CD14-positive monocyte (primary cell): ENCODE results near the gene CCDC43. TPM values are rescaled to one million over a fixed set of nuclear protein-coding genes. Genes with fewer than 3 reads are reported as not detected.

Source experiments
- DNase-seq, 3 donors: peaks; one replicate each; pipeline ENCODE4 v3.0.0-alpha.2; 2011 to 2022
- H2AFZ ChIP-seq: 2 replicates; pipeline ENCODE4 v1.6.0; 2012; ENCODE audit warnings: mild to moderate bottlenecking, low read depth, low read length, inconsistent platforms; ENCODE audit not compliant: insufficient read depth, poor library complexity, severe bottlenecking
- H3K27ac ChIP-seq, 2 donors: 1 replicate in 1 of 2; 2 replicates in 1 of 2; pipeline ENCODE4 v1.5.1; 2012 to 2013; ENCODE audit warnings: low read length in 2 of 2, control low read depth in 1 of 2, inconsistent platforms in 1 of 2, low read depth in 1 of 2, mild to moderate bottlenecking in 1 of 2
- H3K27me3 ChIP-seq, 2 donors: one replicate each; pipeline versions ENCODE4 v1.6.0 to v1.6.1; 2011 to 2013; ENCODE audit warnings: low read length in 2 of 2; ENCODE audit not compliant: control insufficient read depth in 2 of 2, insufficient read depth in 2 of 2
- H3K36me3 ChIP-seq, 2 donors: replicated peaks in 1 of 2; 1 replicate in 1 of 2; 2 replicates in 1 of 2; pipeline versions ENCODE4 v1.5.1 to v1.6.1; 2012 to 2013; ENCODE audit warnings: low read length in 2 of 2, control low read depth in 1 of 2, inconsistent platforms in 1 of 2, mild to moderate bottlenecking in 1 of 2; ENCODE audit not compliant: insufficient read depth in 2 of 2, control insufficient read depth in 1 of 2
- H3K4me1 ChIP-seq, 2 donors: 1 replicate in 1 of 2; 2 replicates in 1 of 2; pipeline versions ENCODE4 v1.5.1 to v1.6.1; 2012 to 2013; ENCODE audit warnings: low read length in 2 of 2, control low read depth in 1 of 2, inconsistent platforms in 1 of 2, mild to moderate bottlenecking in 1 of 2, moderate library complexity in 1 of 2; ENCODE audit not compliant: insufficient read depth in 2 of 2, control insufficient read depth in 1 of 2
- H3K4me2 ChIP-seq: replicated peaks from 2 replicates; pipeline ENCODE3; 2012; ENCODE audit warnings: low read length, moderate library complexity, mild to moderate bottlenecking; ENCODE audit not compliant: poor library complexity, severe bottlenecking; ENCODE audit errors: extremely low read depth
- H3K4me3 ChIP-seq, 3 experiments: fragments of 200-600 bp in 1 of 3; sonication (generic) in 1 of 3; replicated peaks in 1 of 3; 1 replicate in 2 of 3; 2 replicates in 1 of 3; pipeline ENCODE4 v1.5.1; 2011 to 2013; ENCODE audit warnings: low read length in 3 of 3, mild to moderate bottlenecking in 3 of 3, control low read depth in 2 of 3, low read depth in 2 of 3, inconsistent platforms in 1 of 3, moderate library complexity in 1 of 3
- H3K79me2 ChIP-seq: 2 replicates; pipeline ENCODE4 v1.6.0; 2012; ENCODE audit warnings: mild to moderate bottlenecking, control low read depth, inconsistent platforms, low read length, moderate library complexity; ENCODE audit not compliant: insufficient read depth
- H3K9ac ChIP-seq: 2 replicates; pipeline ENCODE4 v1.6.0; 2017; ENCODE audit warnings: low read length, mild to moderate bottlenecking; ENCODE audit not compliant: insufficient read depth, poor library complexity, severe bottlenecking
- H3K9me3 ChIP-seq, 2 donors: replicated peaks in 1 of 2; 1 replicate in 1 of 2; 2 replicates in 1 of 2; pipeline versions ENCODE4 v1.5.1 to v1.6.1; 2012 to 2013; ENCODE audit warnings: low read length in 2 of 2, control low read depth in 1 of 2; ENCODE audit not compliant: control insufficient read depth in 1 of 2, insufficient read depth in 1 of 2
- H4K20me1 ChIP-seq: 2 replicates; pipeline ENCODE4 v1.6.0; 2012; ENCODE audit warnings: mild to moderate bottlenecking, low read length, control low read depth, moderate library complexity; ENCODE audit not compliant: insufficient read depth
- H3K27ac Mint-ChIP-seq, 7 donors: one replicate each; pipeline ENCODE4 v1.8.0; 2020; ENCODE audit warnings: mild to moderate bottlenecking in 7 of 7, mixed read lengths in 7 of 7, moderate library complexity in 6 of 7, inconsistent platforms in 2 of 7
- H3K27me3 Mint-ChIP-seq, 3 donors: one replicate each; pipeline ENCODE4 v1.8.0; 2021 to 2022; ENCODE audit warnings: low read depth in 3 of 3, mild to moderate bottlenecking in 3 of 3, mixed read lengths in 3 of 3, moderate library complexity in 3 of 3, inconsistent platforms in 1 of 3
- H3K36me3 Mint-ChIP-seq, 2 donors: one replicate each; pipeline ENCODE4 v1.8.0; 2020; ENCODE audit warnings: mixed read lengths in 2 of 2, inconsistent platforms in 1 of 2, mild to moderate bottlenecking in 1 of 2
- H3K4me1 Mint-ChIP-seq: one replicate; pipeline ENCODE4 v1.8.0; 2020; ENCODE audit warnings: mild to moderate bottlenecking, mixed read lengths
- H3K4me3 Mint-ChIP-seq, 2 donors: one replicate each; pipeline ENCODE4 v1.8.0; 2020; ENCODE audit warnings: mild to moderate bottlenecking in 2 of 2, mixed read lengths in 2 of 2, moderate library complexity in 1 of 2
- H3K9me3 Mint-ChIP-seq, 7 donors: one replicate each; pipeline ENCODE4 v1.8.0; 2020 to 2022; ENCODE audit warnings: mixed read lengths in 7 of 7, mild to moderate bottlenecking in 6 of 7, moderate library complexity in 6 of 7, inconsistent platforms in 2 of 7
- WGBS: methylation state at CpG from one replicate; pipeline ENCODE4 v1.1.5; 2013; ENCODE audit warnings: missing lambda C conversion rate; ENCODE audit not compliant: insufficient coverage; 5-methylcytosine and 5-hydroxymethylcytosine counted together
- intact Hi-C, 2 donors: fragments of 100-400 bp; cut with micrococcal nuclease; formaldehyde crosslinking; loops; one replicate each; pipeline versions ENCODE4 v1.15.0 to v1.15.1; 2023
- polyA plus RNA-seq, 3 donors: library from polyadenylated mRNA; depleted of rRNA in 1 of 3; unstranded in 2 of 3; stranded (reverse) in 1 of 3; fragments of 300-500 nt in 2 of 3; fragments of >200 nt in 1 of 3; fragmentation: Illumina TruSeq in 2 of 3; gene quantifications; 1 replicate in 2 of 3; 2 replicates in 1 of 3; pipeline ENCODE4 v1.2.3, GENCODE V29; 2012 to 2021
- TF ChIP-seq, protein P1 (sequence below): fragments of 200-600 bp; IDR thresholded peaks from one replicate; pipeline ENCODE4 v1.8.0; 2022; ENCODE audit warnings: antibody characterized with exemption, mild to moderate bottlenecking

The CCDC43 gene
- polyA plus RNA-seq, 3 donors, result 6.9 to 19.7 (median 12.8) TPM

DNA sequence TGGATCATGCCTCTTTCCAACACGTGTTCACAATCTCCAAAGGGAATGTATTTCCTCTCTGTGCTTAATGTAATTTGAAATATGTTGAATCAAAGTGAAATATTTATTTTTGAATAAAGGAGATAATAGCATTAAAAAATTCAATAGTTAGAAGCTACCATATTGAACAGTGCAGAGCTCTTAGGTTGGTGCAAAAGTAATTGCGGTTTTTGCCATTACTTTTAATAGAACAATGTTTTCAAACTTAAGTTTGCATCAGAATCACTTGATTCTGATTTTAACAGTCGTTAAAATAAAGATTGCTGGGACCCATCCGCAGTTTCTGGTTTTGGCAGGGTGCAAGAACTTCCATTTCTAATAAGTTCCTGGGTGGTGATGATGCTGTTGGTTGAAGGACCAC lies 43.3 kb downstream of the CCDC43 start:
- Histone ChIP-seq H3K27ac (no peak overlapping the region), H3K36me3 (no peaks in the 10 kb centered on the region), H3K4me2 (no peak overlapping the region), H3K4me3 (no peak overlapping the region), H3K9ac (no peak overlapping the region), H4K20me1 (no peaks in the 10 kb centered on the region), H3K27me3 (peaks cover 2 to 10% of the 10 kb centered on the region in 2 donors), H3K4me1 (no peaks in the 10 kb centered on the region), H3K9me3 (no peaks in the 10 kb centered on the region), H2AFZ (no peak overlapping the region), H3K79me2 (no peaks in the 10 kb centered on the region)
- peaks cover 5% of the 10 kb centered on the region for H3K4me1 Mint-ChIP-seq
- intact Hi-C loops, result no loop called here
- no peak overlapping the region for H3K4me3 Mint-ChIP-seq
- peaks cover 10 to 20% (median 19%) of the 10 kb centered on the region in 3 donors for H3K27me3 Mint-ChIP-seq
- WGBS, result no CpG with 5 or more reads among the region's 4 CpGs
- H3K36me3 Mint-ChIP-seq, result no peaks in the 10 kb centered on the region
- H3K27ac Mint-ChIP-seq, result no peak overlapping the region
- H3K9me3 Mint-ChIP-seq, result peaks cover 0 to 2% (median 0%) of the 10 kb centered on the region in 7 donors
- TF ChIP-seq, protein P1, sequence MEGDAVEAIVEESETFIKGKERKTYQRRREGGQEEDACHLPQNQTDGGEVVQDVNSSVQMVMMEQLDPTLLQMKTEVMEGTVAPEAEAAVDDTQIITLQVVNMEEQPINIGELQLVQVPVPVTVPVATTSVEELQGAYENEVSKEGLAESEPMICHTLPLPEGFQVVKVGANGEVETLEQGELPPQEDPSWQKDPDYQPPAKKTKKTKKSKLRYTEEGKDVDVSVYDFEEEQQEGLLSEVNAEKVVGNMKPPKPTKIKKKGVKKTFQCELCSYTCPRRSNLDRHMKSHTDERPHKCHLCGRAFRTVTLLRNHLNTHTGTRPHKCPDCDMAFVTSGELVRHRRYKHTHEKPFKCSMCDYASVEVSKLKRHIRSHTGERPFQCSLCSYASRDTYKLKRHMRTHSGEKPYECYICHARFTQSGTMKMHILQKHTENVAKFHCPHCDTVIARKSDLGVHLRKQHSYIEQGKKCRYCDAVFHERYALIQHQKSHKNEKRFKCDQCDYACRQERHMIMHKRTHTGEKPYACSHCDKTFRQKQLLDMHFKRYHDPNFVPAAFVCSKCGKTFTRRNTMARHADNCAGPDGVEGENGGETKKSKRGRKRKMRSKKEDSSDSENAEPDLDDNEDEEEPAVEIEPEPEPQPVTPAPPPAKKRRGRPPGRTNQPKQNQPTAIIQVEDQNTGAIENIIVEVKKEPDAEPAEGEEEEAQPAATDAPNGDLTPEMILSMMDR, result no peak
- no peak for DNase-seq

DNA sequence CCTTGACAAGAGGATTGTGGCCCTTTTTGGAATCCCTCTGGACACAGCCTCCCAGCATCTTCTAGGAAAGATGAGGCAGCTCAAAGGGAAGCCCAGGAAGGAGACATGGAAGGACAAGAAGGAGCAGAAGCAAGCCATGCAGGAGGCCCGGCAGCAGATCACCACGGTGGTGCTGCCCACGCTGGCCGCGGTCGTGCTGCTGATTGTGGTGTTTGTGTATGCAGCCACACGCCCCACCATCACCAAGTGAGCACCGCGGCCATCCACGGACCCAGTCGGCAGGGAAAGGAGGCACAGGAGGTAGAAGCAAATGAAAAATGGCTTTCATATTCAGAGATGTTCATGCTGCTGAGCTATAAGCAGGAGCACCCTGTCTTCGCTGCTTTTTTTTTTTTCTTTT lies 44.2 kb downstream of the CCDC43 start:
- 84% methylated on average over 7 of the region's 12 CpGs for WGBS
- TF ChIP-seq, protein P1, result no peak
- H3K4me2 ChIP-seq, result no peak overlapping the region
- H2AFZ ChIP-seq, result no peak overlapping the region
- H4K20me1 ChIP-seq, result no peaks in the 10 kb centered on the region
- Mint-ChIP-seq H3K9me3 (peaks cover 0 to 2% (median 0%) of the 10 kb centered on the region in 7 donors), H3K4me3 (no peak overlapping the region), H3K27ac (no peak overlapping the region), H3K27me3 (peaks cover 12 to 17% (median 16%) of the 10 kb centered on the region in 3 donors), H3K4me1 (peaks cover 5% of the 10 kb centered on the region), H3K36me3 (no peaks in the 10 kb centered on the region)
- no peak overlapping the region for H3K9ac ChIP-seq
- no peaks in the 10 kb centered on the region for H3K9me3 ChIP-seq
- H3K4me1 ChIP-seq, result no peaks in the 10 kb centered on the region
- no peak for DNase-seq
- intact Hi-C loops, result no loop called here
- H3K27me3 ChIP-seq, result peaks cover 2 to 7% of the 10 kb centered on the region in 2 donors
- no peak overlapping the region for H3K4me3 ChIP-seq
- no peaks in the 10 kb centered on the region for H3K79me2 ChIP-seq
- no peak overlapping the region for H3K27ac ChIP-seq
- H3K36me3 ChIP-seq, result no peaks in the 10 kb centered on the region
